Mesothelial cell of epicardium (in vitro differentiated cells): ENCODE measurements around the gene MEGF11. TPM values are rescaled to one million over a fixed set of nuclear protein-coding genes. Genes with fewer than 3 reads are reported as not detected.
A peak's percentile ranks its signal among the peaks of the same experiment; 100 is the strongest.

Source experiments
- DNase-seq, 2 experiments: peaks; one replicate each; pipeline ENCODE4 v3.0.0; 2021; ENCODE audit warnings: low spot score in 2 of 2; ENCODE audit not compliant: unreplicated experiment in 2 of 2
- H3K27ac Mint-ChIP-seq: 2 replicates; pipeline ENCODE4 v1.8.0; 2021; ENCODE audit warnings: mixed read lengths
- H3K27me3 Mint-ChIP-seq: 2 replicates; pipeline ENCODE4 v1.8.0; 2021; ENCODE audit warnings: low read depth, mixed read lengths
- H3K36me3 Mint-ChIP-seq: 2 replicates; pipeline ENCODE4 v1.8.0; 2021; ENCODE audit warnings: mixed read lengths
- H3K4me1 Mint-ChIP-seq: 2 replicates; pipeline ENCODE4 v1.8.0; 2021; ENCODE audit warnings: mixed read lengths
- H3K4me3 Mint-ChIP-seq: 2 replicates; pipeline ENCODE4 v1.8.0; 2021; ENCODE audit warnings: mild to moderate bottlenecking, moderate library complexity, mixed read lengths
- H3K9me3 Mint-ChIP-seq: 2 replicates; pipeline ENCODE4 v1.8.0; 2021; ENCODE audit warnings: mixed read lengths
- CTCF ChIP-seq: fragments of 200-600 bp; sonication (generic); IDR thresholded peaks from one replicate; pipeline ENCODE4 v1.5.0; 2021; ENCODE audit warnings: antibody characterized with exemption; ENCODE audit not compliant: unreplicated experiment
- total RNA-seq: library from RNA; stranded (reverse); gene quantifications from 3 replicates; pipeline ENCODE4 v1.2.1, GENCODE V29; 2021

The MEGF11 gene
- total RNA-seq, 1 donor from 2014 or later: 3.7 TPM

GRCh38 chr15:65926899-65927298 lies 326.7 kb downstream of the MEGF11 start:
- Mint-ChIP-seq H3K4me1 (peaks cover 14% of the 10 kb centered on the region), H3K27me3 (no peaks in the 10 kb centered on the region), H3K36me3 (no peaks in the 10 kb centered on the region), H3K4me3 (no peak overlapping the region), H3K27ac (no peak overlapping the region), H3K9me3 (no peaks in the 10 kb centered on the region)
- no peak for TF ChIP-seq CTCF
- no peak for DNase-seq

GRCh38 chr15:65926459-65926858 lies 327.1 kb downstream of the MEGF11 start:
- H3K27ac Mint-ChIP-seq: no peak overlapping the region
- H3K36me3 Mint-ChIP-seq: no peaks in the 10 kb centered on the region
- no peak for TF ChIP-seq CTCF
- no peak overlapping the region for H3K4me3 Mint-ChIP-seq
- no peak for DNase-seq
- no peaks in the 10 kb centered on the region for H3K9me3 Mint-ChIP-seq
- H3K4me1 Mint-ChIP-seq: peaks cover 14% of the 10 kb centered on the region
- no peaks in the 10 kb centered on the region for H3K27me3 Mint-ChIP-seq

GRCh38 chr15:65925338-65925737 lies 328.2 kb downstream of the MEGF11 start:
- H3K27me3 Mint-ChIP-seq: no peaks in the 10 kb centered on the region
- no peak for TF ChIP-seq CTCF
- no peaks in the 10 kb centered on the region for H3K36me3 Mint-ChIP-seq
- DNase-seq: no peak
- H3K4me1 Mint-ChIP-seq: peaks cover 12% of the 10 kb centered on the region
- no peak overlapping the region for H3K27ac Mint-ChIP-seq
- no peak overlapping the region for H3K4me3 Mint-ChIP-seq
- no peaks in the 10 kb centered on the region for H3K9me3 Mint-ChIP-seq

- Mint-ChIP-seq H3K36me3 (no peaks in the 10 kb centered on the region), H3K9me3 (no peaks in the 10 kb centered on the region), H3K4me1 (peaks cover 6% of the 10 kb centered on the region), H3K4me3 (no peak overlapping the region), H3K27ac (peak overlapping the region; percentile 57), H3K27me3 (no peaks in the 10 kb centered on the region)
- TF ChIP-seq CTCF: no peak
- no peak for DNase-seq
These were observed 329.5 kb downstream of the MEGF11 start for GRCh38 chr15:65924004-65924403.

GRCh38 chr15:65923264-65923663 lies 330.3 kb downstream of the MEGF11 start:
- H3K27me3 Mint-ChIP-seq: no peaks in the 10 kb centered on the region
- H3K9me3 Mint-ChIP-seq: no peaks in the 10 kb centered on the region
- no peaks in the 10 kb centered on the region for H3K36me3 Mint-ChIP-seq
- TF ChIP-seq CTCF: no peak
- no peak overlapping the region for H3K4me3 Mint-ChIP-seq
- H3K4me1 Mint-ChIP-seq: peaks cover 6% of the 10 kb centered on the region
- H3K27ac Mint-ChIP-seq: peak overlapping the region; percentile 57
- DNase-seq: no peak

GRCh38 chr15:65922621-65923020 lies 330.9 kb downstream of the MEGF11 start:
- H3K27ac Mint-ChIP-seq: no peak overlapping the region
- no peaks in the 10 kb centered on the region for H3K9me3 Mint-ChIP-seq
- no peak for DNase-seq
- no peaks in the 10 kb centered on the region for H3K27me3 Mint-ChIP-seq
- H3K4me1 Mint-ChIP-seq: peaks cover 6% of the 10 kb centered on the region
- H3K4me3 Mint-ChIP-seq: no peak overlapping the region
- TF ChIP-seq CTCF: no peak
- H3K36me3 Mint-ChIP-seq: no peaks in the 10 kb centered on the region
